ENCODE measurements around the gene IL6R. TPM values are rescaled to one million over a fixed set of nuclear protein-coding genes. Genes with fewer than 3 reads are reported as not detected.

IL6R gene
- total RNA-seq, 1 donor from 2014 or later, result 171 TPM

DNA sequence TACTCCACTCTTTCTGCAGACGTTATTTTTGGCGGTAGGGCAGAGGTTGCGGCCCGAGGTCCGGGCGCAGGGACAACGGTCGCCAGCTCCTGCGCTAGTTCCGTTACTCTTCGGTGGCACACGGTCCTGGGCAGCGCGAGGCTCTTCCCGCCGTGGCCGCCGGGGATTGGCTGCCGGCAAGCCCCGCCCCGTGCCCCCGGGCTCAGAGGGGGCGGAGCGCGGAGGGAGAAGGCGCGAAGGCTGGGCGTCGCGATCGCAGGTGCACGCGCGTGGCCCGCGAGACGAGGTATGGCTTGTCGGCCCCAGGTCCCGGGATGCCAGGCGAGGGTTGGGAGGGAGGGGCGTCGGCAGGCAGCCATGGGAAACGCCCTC, 97.6 kb downstream of the IL6R start:
- DNase-seq (ENCODE audit: low spot score) (no peak), ATAC-seq (peak; percentile 7)

DNA sequence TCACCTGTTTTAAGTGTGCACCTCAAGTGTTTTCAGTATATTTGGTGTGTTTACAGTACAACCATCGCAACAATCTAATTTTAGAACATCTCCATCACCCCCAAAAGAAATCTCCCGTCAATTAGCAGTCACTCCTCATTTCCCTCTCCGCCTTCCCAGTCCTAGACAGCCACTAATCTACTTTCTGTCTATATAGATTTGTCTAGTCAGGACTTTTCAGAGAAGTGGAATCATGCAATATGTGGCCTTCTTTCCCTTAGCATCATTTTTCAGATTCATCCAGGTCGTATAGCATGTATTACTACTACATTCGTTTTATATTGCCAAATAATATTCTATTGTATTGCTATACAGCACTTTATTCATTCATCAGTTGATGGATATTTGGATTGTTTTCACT, 98.8 kb downstream of the IL6R start:
- DNase-seq (ENCODE audit: low spot score) (no peak), ATAC-seq (no peak)

DNA sequence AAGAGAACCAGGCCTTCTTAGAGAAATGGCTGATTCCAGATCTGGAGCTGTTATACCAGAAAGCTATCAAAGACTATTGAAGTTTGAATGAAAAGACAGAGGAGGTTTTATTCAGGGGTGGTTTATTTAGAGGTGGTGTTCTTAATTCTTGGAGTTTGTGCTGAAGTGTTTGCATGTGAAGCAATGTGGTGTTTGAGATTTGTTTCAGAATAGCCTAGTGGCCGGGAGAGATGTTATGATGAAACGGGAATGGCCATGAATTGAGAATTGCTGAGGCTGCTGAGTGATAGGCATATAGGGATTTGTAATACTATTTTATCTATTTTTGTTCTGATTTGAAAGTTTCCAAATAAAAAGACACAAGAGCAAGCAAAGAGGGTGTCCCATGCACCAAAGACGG, 107.6 kb downstream of the IL6R start:
- ATAC-seq (no peak), DNase-seq (ENCODE audit: low spot score) (no peak)

DNA sequence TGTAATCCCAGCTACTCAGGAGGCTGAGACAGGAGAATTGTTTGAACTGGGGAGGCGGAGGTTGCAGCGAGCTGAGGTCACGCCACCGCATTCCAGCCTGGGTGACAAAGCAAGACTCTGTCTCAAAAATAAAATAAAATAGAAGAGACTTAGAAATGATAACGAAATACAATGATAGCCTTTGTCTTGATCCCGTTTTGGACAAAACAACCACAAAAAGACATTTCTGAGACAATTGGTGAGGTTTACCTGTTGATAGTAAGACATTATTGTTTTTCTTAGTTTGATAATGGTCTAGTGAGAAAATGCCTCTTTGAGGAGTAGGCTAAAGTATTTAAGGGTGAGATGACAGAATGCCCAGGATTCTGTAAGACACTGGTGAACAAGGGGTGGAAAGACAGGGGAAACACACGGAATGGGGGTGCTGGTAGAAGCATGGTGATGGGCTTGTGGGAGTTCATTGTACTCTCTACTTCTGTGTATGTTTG, 109.0 kb downstream of the IL6R start:
- DNase-seq (ENCODE audit: low spot score), result no peak
- no peak for ATAC-seq

DNA sequence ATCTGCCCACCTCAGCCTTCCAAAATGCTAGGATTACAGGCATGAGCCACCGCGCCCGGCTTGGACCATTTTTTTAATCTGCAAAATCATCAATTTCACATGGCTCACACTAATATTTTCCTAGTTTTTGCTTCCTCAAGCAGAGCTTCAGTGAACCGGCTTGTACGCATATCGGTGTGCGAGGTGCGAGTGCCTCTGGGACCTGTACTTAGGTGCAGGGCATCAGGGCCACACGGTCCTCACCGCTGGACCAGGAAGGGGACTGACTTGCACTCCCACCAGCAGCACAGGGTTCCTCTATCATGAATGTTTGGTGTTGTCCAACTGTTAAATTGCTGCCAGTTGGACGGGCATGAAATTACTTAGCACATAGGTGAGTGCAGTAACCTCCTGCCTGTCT, 112.5 kb downstream of the IL6R start:
- no peak for DNase-seq (ENCODE audit: low spot score)

More for the DNA sequence above, 112.5 kb downstream of the IL6R start:
- no peak for ATAC-seq

Other genes starting within 250 kb of the IL6R start
- 92.7 TPM for gene TPM3, start 213.2 kb upstream of the IL6R start, total RNA-seq
- gene CFAP141, start 199.0 kb upstream of the IL6R start, total RNA-seq, result not detected
- gene UBAP2L, start 184.4 kb upstream of the IL6R start, total RNA-seq, result 38.0 TPM
- gene HAX1, start 132.7 kb upstream of the IL6R start, total RNA-seq, result 41.6 TPM
- gene AQP10, start 84.2 kb upstream of the IL6R start, total RNA-seq, result not detected
- 4.4 TPM for gene ATP8B2, start 79.8 kb upstream of the IL6R start, total RNA-seq
- 2.2 TPM for gene TDRD10, start 96.9 kb downstream of the IL6R start, total RNA-seq
- 5.4 TPM for gene SHE, start 97.1 kb downstream of the IL6R start, total RNA-seq
- 35.4 TPM for gene UBE2Q1, start 153.3 kb downstream of the IL6R start, total RNA-seq
- gene CHRNB2, start 162.4 kb downstream of the IL6R start, total RNA-seq, result 0.10 TPM
- 83.7 TPM for gene ADAR, start 202.8 kb downstream of the IL6R start, total RNA-seq

Data from left lobe of liver (tissue), 2 donors.